Prostate gland (tissue), 2 donors: Measurements from ENCODE around the gene CNTNAP2.

Source experiments
- CTCF ChIP-seq, 4 experiments: fragments of 200-600 bp in 2 of 4; fragments of 450-650 bp in 2 of 4; sonication (generic) in 2 of 4; IDR thresholded peaks; 1 replicate in 3 of 4; 2 replicates in 1 of 4; pipeline ENCODE4 v1.5.1; 2016 to 2019; ENCODE audit warnings: antibody characterized with exemption in 4 of 4, mild to moderate bottlenecking in 2 of 4, moderate library complexity in 2 of 4
- POLR2A ChIP-seq: fragments of 450-650 bp; IDR thresholded peaks from one replicate; pipeline ENCODE4 v1.6.1; 2016; ENCODE audit warnings: antibody characterized with exemption, mild to moderate bottlenecking

GRCh38 chr7:146937836-146938235 is 821.2 kb downstream of the CNTNAP2 start:
- TF ChIP-seq POLR2A (no peak), CTCF (IDR thresholded peaks at IDR 0.05) (no peak)
